ENCODE measurements around the gene TMOD1. TPM values are rescaled to one million over a fixed set of nuclear protein-coding genes. Genes with fewer than 3 reads are reported as not detected.
"Not testable (repeated sequence)": the region's sequence is repeated elsewhere in the genome, so short reads cannot be mapped to it uniquely, and the experiment has no call there.

The TMOD1 gene
- total RNA-seq, 4 donors from 2014 or later = 33.4 to 38.6 (median 37.0) TPM

GRCh38 chr9:97604901-97605645 is 103.6 kb downstream of the TMOD1 start:
- no peaks in the 10 kb centered on the region for H3K4me1 ChIP-seq
- TF ChIP-seq CTCF (IDR thresholded peaks at IDR 0.05) (no peak), POLR2A (IDR thresholded peaks at IDR 0.05) (no peak)
- no peak for DNase-seq
- no peak overlapping the region for H3K4me3 ChIP-seq (replicated peaks in 1 of 3)
- intact Hi-C loops (cut with DNase I) = no loop called here
- H3K36me3 ChIP-seq = peaks cover 45 to 50% of the 10 kb centered on the region in 2 donors
- H3K27me3 ChIP-seq = no peaks in the 10 kb centered on the region
- 91 to 93% methylated on average over 15 to 17 of the region's 17 CpGs for WGBS, 2 donors
- no peak overlapping the region for H3K27ac ChIP-seq
- H3K9me3 ChIP-seq = no peaks in the 10 kb centered on the region

- Histone ChIP-seq H3K4me1 (peaks cover 0 to 6% of the 10 kb centered on the region in 2 donors), H3K27ac (peak overlapping the region in 1 of 3 donors; percentile 35), H3K9me3 (no peaks in the 10 kb centered on the region), H3K27me3 (no peaks in the 10 kb centered on the region), H3K36me3 (peaks cover 11% of the 10 kb centered on the region in 2 donors), H3K4me3 (replicated peaks in 1 of 3) (no peak overlapping the region)
- TF ChIP-seq POLR2A (IDR thresholded peaks at IDR 0.05) = no peak
- peak; percentile 40 to 97 (median 84) for TF ChIP-seq CTCF (IDR thresholded peaks at IDR 0.05)
- intact Hi-C loops (cut with DNase I) = loop anchor here (2.0 kb wide), 1 partner anchor 147 kb away; no protein-coding TSS in a partner anchor
- DNase-seq = peak; percentile 77 to 78
Measured at GRCh38 chr9:97615439-97616072, 114.1 kb downstream of the TMOD1 start.

GRCh38 chr9:97617939-97618416 is 116.5 kb downstream of the TMOD1 start:
- Histone ChIP-seq H3K27ac (no peak overlapping the region), H3K9me3 (no peaks in the 10 kb centered on the region), H3K4me1 (peaks cover 0 to 6% of the 10 kb centered on the region in 2 donors), H3K36me3 (peaks cover 4 to 10% of the 10 kb centered on the region in 2 donors), H3K4me3 (replicated peaks in 1 of 3) (no peak overlapping the region), H3K27me3 (no peaks in the 10 kb centered on the region)
- intact Hi-C loops (cut with DNase I) = no loop called here
- no peak for DNase-seq
- no peak for TF ChIP-seq CTCF (IDR thresholded peaks at IDR 0.05)
- TF ChIP-seq POLR2A (IDR thresholded peaks at IDR 0.05) = no peak
- WGBS, 2 donors = 90 to 94% methylated on average over 1 of the region's 1 CpG

GRCh38 chr9:97620063-97620462 is 118.6 kb downstream of the TMOD1 start:
- H3K27me3 ChIP-seq; H3K4me3 ChIP-seq (replicated peaks in 1 of 3); H3K4me1 ChIP-seq; H3K9me3 ChIP-seq; DNase-seq; H3K36me3 ChIP-seq; intact Hi-C loops (cut with DNase I); H3K27ac ChIP-seq: not testable (repeated sequence)
- WGBS, 2 donors = 92 to 98% methylated on average over 2 of the region's 2 CpGs

GRCh38 chr9:97622483-97622882 is 121.0 kb downstream of the TMOD1 start:
- H3K4me1 ChIP-seq; intact Hi-C loops (cut with DNase I); H3K36me3 ChIP-seq; H3K9me3 ChIP-seq; H3K27ac ChIP-seq; H3K27me3 ChIP-seq; H3K4me3 ChIP-seq (replicated peaks in 1 of 3); DNase-seq: not testable (repeated sequence)
- WGBS, 2 donors = 93 to 97% methylated on average over 5 of the region's 5 CpGs

GRCh38 chr9:97623946-97624345 is 122.5 kb downstream of the TMOD1 start:
- intact Hi-C loops (cut with DNase I) = no loop called here
- Histone ChIP-seq H3K4me3 (replicated peaks in 1 of 3) (no peak overlapping the region), H3K36me3 (peaks cover 7 to 10% of the 10 kb centered on the region in 2 donors), H3K27me3 (no peaks in the 10 kb centered on the region), H3K27ac (no peak overlapping the region), H3K4me1 (peaks cover 0 to 4% of the 10 kb centered on the region in 2 donors), H3K9me3 (no peaks in the 10 kb centered on the region)
- 100% methylated on average over 1 of the region's 1 CpG for WGBS, 2 donors
- no peak for DNase-seq
- TF ChIP-seq POLR2A (IDR thresholded peaks at IDR 0.05) = no peak
- no peak for TF ChIP-seq CTCF (IDR thresholded peaks at IDR 0.05)

All from thyroid gland (tissue), 4 donors.